IPS-15b (cell line): ENCODE data around the gene AGRN.

Experiments used
- H3K27me3 ChIP-seq: one replicate; pipeline ENCODE4 v1.6.1; 2013; ENCODE audit warnings: low read length; ENCODE audit not compliant: control insufficient read depth, insufficient read depth
- H3K36me3 ChIP-seq: one replicate; pipeline ENCODE4 v1.6.1; 2013; ENCODE audit warnings: low read length; ENCODE audit not compliant: control insufficient read depth, insufficient read depth
- H3K4me1 ChIP-seq: one replicate; pipeline ENCODE4 v1.6.1; 2013; ENCODE audit warnings: mild to moderate bottlenecking, low read length; ENCODE audit not compliant: control insufficient read depth, insufficient read depth
- H3K4me3 ChIP-seq: one replicate; pipeline ENCODE4 v1.5.1; 2013; ENCODE audit warnings: low read depth, low read length
- H3K9ac ChIP-seq: one replicate; pipeline ENCODE4 v1.6.1; 2013; ENCODE audit warnings: low read depth, mild to moderate bottlenecking, low read length
- H3K9me3 ChIP-seq: one replicate; pipeline ENCODE4 v1.6.1; 2013; ENCODE audit warnings: mild to moderate bottlenecking, low read length; ENCODE audit not compliant: control insufficient read depth, insufficient read depth

AGRN gene

DNA sequence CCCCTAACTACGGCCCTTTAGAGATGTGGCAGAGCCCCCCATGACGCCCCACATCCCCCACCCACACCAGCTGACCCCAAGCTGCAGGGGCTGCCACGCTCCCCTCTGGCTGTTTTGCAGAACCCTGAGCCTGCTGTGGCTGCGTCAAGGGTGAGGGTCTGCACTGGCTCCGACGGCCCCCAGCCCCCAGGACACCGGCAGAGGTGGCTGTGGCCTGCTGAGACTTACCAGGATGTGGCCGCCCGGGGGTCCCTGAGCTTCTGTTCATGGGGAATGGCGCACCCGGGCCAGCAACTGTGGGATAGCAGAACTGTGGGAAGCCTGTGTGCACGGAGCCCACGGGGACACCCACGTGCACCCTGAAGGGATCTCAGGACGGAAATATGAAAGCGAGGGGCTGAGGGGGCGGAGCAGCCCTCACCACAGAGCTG, 67.0 kb downstream of the AGRN start:
- H3K27me3 ChIP-seq = no peaks in the 10 kb centered on the region
- H3K4me3 ChIP-seq = no peak overlapping the region
- H3K9me3 ChIP-seq = no peaks in the 10 kb centered on the region
- H3K4me1 ChIP-seq = no peaks in the 10 kb centered on the region
- peaks cover 4% of the 10 kb centered on the region for H3K36me3 ChIP-seq
- H3K9ac ChIP-seq = no peak overlapping the region

DNA sequence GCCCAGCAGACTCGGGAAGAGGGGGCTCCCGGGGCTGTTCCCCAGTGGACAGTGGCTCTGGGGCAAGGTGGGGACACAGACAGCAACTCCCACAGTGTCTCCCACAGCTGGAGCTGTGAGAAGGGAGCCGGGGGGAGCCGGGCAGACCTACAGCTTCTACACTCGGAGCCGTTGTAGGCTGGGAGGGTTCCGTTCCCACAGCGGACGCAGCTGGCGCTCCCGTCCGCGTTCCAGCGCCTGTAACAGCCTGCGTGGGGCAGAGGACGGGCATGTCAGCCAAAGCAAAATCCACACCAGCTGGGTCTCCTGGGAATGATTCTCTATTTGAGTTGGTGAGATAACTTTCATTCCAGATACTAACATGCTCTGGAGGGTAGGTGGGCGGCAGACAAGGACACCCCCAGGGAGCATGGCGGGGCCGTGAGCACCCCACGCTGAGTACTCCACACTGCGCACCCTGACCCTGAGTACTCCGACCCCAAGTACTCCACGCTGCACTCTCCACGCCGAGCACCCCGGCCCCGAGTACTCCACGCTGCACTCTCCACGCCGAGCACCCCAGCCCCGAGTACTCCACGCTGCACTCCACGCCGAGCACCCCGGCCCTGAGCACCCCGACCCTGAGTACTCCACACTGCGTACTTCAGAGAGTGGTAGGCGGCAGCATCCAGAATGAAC, 67.6 kb downstream of the AGRN start:
- Histone ChIP-seq H3K36me3 (peaks cover 4% of the 10 kb centered on the region), H3K4me3 (no peak overlapping the region), H3K4me1 (no peaks in the 10 kb centered on the region), H3K9ac (no peak overlapping the region), H3K9me3 (no peaks in the 10 kb centered on the region), H3K27me3 (no peaks in the 10 kb centered on the region)

DNA sequence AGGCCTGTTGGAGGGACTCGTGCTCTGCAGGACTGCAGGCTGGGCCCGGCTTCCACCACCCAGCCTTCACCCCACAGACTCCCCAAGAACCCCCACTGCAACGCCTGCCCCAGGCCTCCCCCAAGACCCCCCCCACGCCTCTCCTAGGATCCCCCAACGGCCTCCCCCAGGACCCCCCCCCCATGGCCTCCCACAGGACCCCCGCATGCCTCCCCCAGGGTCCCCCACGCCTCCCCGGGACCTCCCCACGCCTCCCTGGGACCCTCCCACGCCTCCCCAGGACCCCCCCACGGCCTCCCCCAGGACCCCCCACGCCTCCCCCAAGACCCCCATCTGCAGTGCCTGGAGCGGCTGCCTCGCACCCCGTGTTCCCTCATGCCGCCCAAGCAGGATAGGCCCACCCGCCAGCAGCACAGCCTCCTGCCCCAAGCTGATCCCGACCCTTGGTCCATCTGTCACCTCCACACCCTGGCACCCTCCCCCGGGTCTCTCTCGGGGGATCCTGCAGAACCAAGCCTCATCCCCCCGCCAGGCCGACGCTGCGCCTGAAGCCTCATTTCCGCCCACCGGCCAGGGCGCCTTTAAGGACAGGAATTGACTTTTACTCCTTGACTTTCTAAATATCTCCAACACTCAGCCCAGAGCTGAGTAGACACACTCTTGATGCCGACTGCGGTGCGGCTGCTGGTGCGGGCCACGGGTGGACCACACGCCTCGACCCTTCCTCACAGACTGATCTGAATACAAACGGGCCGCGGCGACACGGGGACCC, 68.3 kb downstream of the AGRN start:
- Histone ChIP-seq H3K4me1 (no peaks in the 10 kb centered on the region), H3K36me3 (peaks cover 4% of the 10 kb centered on the region), H3K4me3 (no peak overlapping the region), H3K9ac (no peak overlapping the region), H3K9me3 (no peaks in the 10 kb centered on the region), H3K27me3 (no peaks in the 10 kb centered on the region)

DNA sequence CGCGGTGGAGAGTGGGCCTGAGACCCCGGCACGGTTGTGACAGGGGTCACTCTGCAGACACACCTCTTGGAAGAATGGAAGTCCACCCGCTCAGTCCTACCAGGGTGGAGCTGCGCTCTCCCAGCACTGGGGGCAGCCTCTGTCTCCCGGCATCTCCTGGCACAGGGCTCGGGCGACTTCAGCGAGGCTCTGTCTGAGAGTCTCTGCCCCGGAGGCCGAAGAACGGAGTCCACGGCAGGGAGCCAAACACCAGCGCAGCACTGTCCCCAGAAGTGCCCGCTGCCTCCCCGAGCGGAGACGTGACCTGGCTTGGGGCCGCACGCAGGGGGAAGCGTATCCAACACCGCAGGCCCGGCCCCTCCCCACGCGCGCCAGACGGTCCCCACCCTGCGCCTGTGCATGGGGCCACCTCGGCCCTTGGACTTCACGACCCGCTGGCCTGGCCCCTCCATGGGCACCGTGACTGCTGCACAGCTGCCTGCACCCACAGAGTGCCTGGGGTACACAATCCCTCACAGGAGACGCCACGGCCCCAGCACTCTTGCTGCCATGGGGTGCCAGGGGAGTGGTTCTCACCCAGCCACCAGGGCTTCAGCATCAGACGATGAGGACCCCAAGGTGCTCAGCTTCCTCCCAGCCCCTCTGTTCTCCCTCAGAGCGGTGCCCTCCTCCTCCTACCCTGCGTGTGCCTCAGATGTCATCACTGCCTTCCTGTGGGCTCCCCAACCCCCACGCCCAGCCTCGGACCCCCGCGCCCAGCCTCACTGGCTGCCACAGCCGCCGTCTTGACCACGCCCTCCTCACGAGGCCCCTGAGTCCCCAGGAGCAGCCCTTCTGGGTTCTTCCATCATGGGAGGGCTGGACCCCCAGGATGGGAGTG, 69.1 kb downstream of the AGRN start:
- Histone ChIP-seq H3K36me3 (peaks cover 4% of the 10 kb centered on the region), H3K9me3 (no peaks in the 10 kb centered on the region), H3K27me3 (no peaks in the 10 kb centered on the region), H3K4me1 (no peaks in the 10 kb centered on the region), H3K4me3 (no peak overlapping the region), H3K9ac (no peak overlapping the region)

DNA sequence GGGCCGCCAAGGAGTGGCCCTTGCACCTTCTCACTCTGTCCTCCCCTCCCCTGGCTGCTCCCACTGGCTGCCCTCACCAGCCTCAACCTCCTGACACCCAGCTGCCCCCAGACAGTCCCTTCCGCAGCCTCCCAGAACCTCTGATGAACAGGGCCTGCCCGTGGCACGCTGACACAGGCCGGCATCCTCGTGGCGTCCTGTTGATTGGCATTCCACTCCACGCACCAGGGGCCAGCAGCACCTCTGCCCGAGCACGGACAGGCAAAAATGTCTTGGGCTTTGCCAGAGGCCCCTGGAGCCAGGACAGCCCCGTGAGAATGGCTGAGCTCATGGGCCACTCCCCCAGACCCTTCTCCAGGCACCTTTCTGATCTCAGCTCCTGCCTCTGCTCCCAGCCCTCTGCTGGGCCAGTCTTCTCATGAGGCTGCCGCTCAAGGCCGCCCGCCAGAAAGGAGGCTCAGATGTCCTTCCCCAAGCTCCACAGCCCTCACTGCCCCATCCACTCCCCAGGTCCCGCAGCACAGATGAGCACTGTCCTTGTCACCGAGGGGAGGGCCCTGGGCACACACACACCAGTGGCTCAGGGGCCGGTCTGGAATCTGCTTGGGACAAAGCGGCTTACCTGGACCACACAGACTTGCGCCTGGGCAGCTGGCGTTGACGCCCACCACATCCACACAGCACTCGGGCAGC, 70.0 kb downstream of the AGRN start:
- Histone ChIP-seq H3K4me3 (no peak overlapping the region), H3K9ac (no peak overlapping the region), H3K27me3 (no peaks in the 10 kb centered on the region), H3K36me3 (peaks cover 4% of the 10 kb centered on the region), H3K4me1 (no peaks in the 10 kb centered on the region), H3K9me3 (no peaks in the 10 kb centered on the region)

DNA sequence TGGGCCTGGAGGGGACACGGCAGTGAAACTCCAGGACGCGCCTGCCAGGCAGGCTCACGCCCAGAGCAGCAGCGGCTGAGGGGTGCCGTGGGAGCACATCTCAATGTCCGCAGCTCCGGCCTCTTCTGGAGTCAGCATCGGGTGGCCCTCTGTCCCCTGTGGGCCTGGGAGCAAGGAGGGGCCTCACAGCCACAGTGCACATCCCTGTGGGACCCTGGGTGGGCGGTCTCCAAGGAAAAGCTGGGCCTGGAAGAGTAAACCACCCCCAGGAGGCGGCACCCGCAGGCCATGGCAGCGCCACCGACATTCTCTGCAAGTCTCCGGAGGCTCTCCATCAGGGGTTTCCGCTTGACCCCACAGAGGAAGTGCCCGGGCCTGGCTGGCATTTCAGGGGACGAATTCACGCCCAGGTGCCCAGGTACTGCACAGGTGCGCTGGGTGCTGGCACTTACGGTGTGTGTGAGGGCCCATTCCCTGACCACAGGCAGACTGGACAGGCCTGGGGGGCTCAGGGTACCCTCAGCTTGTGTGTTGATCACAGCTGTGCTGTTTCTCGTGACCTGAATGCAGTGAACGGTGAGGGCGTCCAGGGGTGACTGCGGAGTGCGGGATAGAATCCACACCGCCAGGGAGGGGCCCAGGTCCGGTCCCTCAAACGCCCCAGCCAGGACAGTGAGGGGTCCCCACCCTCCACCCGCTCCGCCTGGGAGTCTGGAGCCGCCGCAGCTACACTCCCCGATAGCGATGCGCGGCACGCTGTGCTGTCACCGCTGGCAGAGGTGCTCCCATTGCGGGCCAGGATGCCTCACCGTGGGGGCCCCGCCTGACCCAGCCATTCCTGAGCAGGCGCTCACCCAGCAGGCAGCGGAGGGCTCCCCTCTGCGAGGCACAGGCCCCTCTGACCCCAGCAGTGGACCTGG, 70.8 kb downstream of the AGRN start:
- Histone ChIP-seq H3K4me3 (no peak overlapping the region), H3K9me3 (peaks cover 2% of the 10 kb centered on the region), H3K4me1 (no peaks in the 10 kb centered on the region)

DNA sequence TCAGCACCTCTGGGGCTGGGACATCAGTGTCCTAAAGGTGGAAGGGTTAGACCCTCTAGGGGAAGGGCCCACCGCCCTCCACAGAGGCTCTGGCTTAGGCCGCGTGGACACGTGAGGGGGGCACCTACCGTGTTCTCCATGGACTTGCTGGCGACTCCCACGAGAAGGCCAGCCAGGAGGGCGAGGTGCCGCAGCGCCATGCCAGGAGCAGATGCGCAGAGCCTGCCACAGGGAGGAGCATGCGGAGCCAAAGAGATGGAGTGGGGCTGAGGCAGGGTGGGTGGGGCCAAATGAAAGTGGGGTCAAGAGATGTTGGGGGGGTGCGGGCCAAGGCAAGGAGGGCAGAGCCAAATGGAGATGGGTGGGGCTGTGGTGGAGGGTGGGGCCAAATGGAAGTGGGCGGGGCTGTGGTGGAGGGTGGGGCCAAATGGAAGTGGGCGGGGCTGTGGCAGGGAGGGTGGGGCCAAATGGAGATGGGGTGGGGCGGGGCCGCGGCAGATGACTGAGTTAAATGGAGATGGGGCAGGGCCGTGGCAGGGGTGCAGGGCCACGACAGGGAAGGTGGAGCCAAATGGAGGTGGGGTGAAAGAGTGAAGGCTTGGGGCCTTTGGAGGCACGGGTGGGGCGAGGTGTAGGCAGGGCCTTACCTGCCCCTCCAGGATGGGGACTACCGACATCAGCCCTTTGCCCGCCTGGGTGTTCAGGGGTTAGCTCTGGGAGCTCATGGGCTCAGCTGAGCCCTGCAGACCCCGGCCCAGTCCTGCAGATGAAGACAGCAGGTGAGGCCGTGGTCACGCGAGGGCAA, 71.6 kb downstream of the AGRN start:
- no peak overlapping the region for H3K9ac ChIP-seq
- H3K36me3 ChIP-seq = peaks cover 4% of the 10 kb centered on the region
- H3K4me1 ChIP-seq = no peaks in the 10 kb centered on the region
- H3K4me3 ChIP-seq = no peak overlapping the region
- no peaks in the 10 kb centered on the region for H3K27me3 ChIP-seq
- H3K9me3 ChIP-seq = peaks cover 2% of the 10 kb centered on the region

More for the DNA sequence above, 70.8 kb downstream of the AGRN start:
- Histone ChIP-seq H3K27me3 (no peaks in the 10 kb centered on the region), H3K9ac (no peak overlapping the region), H3K36me3 (peaks cover 4% of the 10 kb centered on the region)

DNA sequence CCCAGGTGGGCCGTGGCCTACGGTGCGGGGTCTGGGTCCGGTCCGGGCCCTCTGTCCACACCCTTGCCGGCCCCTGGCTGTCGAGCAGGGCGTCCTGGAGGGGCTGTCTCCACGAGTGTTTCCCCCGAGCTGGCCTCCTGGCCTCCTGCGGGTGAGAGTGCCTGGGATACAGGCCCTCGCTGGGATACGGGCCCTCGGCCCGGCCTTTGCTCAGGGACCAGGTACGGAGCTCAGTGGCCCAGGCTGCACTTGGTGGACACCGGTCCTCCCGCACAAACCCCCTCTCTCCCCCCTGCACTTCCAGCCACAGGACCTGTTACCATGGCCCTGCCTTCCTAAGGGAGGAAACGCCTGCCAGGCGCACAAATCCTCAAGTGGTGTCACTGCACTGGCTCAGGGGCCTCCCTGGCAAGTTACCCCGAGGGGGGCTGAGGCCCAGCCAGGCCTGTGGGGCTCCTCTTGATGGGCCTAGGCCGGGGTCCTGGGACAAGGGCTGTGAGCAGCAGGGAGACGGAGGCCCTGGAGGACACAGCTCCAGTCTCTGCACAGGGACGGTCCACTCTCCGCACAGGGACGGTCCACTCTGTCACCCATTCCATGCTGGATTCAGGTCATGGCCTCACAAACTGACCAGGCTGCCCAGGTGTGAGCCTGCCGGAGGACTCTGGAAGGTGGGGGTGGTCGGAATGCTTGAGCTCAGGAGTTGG, 72.4 kb downstream of the AGRN start:
- Histone ChIP-seq H3K9me3 (peaks cover 2% of the 10 kb centered on the region), H3K27me3 (no peaks in the 10 kb centered on the region), H3K4me1 (no peaks in the 10 kb centered on the region), H3K4me3 (no peak overlapping the region), H3K36me3 (peaks cover 4% of the 10 kb centered on the region), H3K9ac (no peak overlapping the region)

DNA sequence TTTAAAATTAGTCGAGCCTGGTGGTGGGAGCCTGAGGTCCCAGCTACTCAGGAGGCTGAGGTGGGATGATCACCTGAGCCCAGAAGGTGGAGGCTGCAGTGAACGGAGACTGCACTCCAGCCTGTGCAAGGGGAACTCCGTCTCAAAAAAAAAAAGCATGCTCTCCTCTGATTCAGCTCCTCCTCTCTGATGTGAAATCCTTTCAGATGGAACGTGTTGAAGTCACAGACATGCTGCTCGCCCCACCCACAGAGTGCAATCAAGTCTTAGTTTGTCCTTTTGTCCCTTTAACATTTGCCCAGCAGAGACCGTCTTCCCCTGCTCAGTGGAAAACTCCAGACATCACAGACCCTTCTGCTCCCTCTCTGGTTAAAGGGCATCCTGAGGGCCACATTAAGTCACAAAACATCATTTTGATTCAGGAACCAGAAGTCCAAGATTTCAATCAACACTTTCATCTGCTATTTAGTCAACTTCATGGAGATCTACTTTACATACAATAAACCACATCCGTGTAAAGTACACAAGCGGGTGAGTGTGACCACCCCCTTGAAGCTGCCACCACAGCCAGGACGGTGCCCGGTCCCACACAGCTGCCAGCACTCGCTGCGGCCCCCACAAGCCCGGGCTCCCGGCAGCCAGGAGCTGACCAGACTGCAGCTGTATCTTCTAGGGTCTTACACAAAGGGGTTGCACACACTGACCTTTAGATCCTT, 73.1 kb downstream of the AGRN start:
- peaks cover 4% of the 10 kb centered on the region for H3K36me3 ChIP-seq
- H3K4me3 ChIP-seq = no peak overlapping the region
- no peak overlapping the region for H3K9ac ChIP-seq
- H3K9me3 ChIP-seq = peaks cover 2% of the 10 kb centered on the region
- H3K27me3 ChIP-seq = no peaks in the 10 kb centered on the region
- no peaks in the 10 kb centered on the region for H3K4me1 ChIP-seq
